HEK293 (cell line): ENCODE measurements around the gene FIBP.
A peak's percentile ranks its signal among the peaks of the same experiment; 100 is the strongest.

Experiments used
- BCL11A ChIP-seq: fragments of 450-650 bp; formaldehyde crosslinking; IDR thresholded peaks from 2 replicates; pipeline ENCODE4 v1.5.1; 2016; ENCODE audit warnings: low read depth, missing biosample characterization, missing genetic modification characterization
- GLI4 ChIP-seq: fragments of 450-650 bp; formaldehyde crosslinking; IDR thresholded peaks from 2 replicates; pipeline ENCODE4 v1.5.1; 2016; ENCODE audit warnings: missing biosample characterization, missing genetic modification characterization
- GLIS1 ChIP-seq: fragments of 450-650 bp; formaldehyde crosslinking; IDR thresholded peaks from 2 replicates; pipeline ENCODE4 v1.5.1; 2016; ENCODE audit warnings: missing biosample characterization, missing genetic modification characterization
- HOXD13 ChIP-seq: sonication (generic); formaldehyde crosslinking; IDR thresholded peaks from 2 replicates; pipeline ENCODE4 v1.8.0; 2022; ENCODE audit warnings: missing genetic modification reagents, borderline replicate concordance
- INSM2 ChIP-seq: fragments of 450-650 bp; formaldehyde crosslinking; IDR thresholded peaks from 2 replicates; pipeline ENCODE4 v1.5.1; 2016; ENCODE audit warnings: missing biosample characterization, missing genetic modification characterization
- PATZ1 ChIP-seq: fragments of 450-650 bp; formaldehyde crosslinking; IDR thresholded peaks from 2 replicates; pipeline ENCODE4 v1.5.1; 2016; ENCODE audit warnings: missing biosample characterization, missing genetic modification characterization
- PRDM4 ChIP-seq: fragments of 450-650 bp; formaldehyde crosslinking; IDR thresholded peaks from 2 replicates; pipeline ENCODE4 v1.5.1; 2017; ENCODE audit warnings: missing biosample characterization, missing genetic modification characterization
- ZFP69B ChIP-seq: fragments of 450-650 bp; formaldehyde crosslinking; IDR thresholded peaks from 2 replicates; pipeline ENCODE4 v1.5.1; 2016; ENCODE audit warnings: missing biosample characterization, missing genetic modification characterization
- ZNF112 ChIP-seq: fragments of 450-650 bp; formaldehyde crosslinking; IDR thresholded peaks from 2 replicates; pipeline ENCODE4 v1.5.0; 2017; ENCODE audit warnings: missing biosample characterization, missing genetic modification characterization
- ZNF24 ChIP-seq: fragments of 450-650 bp; formaldehyde crosslinking; IDR thresholded peaks from 2 replicates; pipeline ENCODE4 v1.5.1; 2016; ENCODE audit warnings: missing biosample characterization, missing genetic modification characterization
- ZNF248 ChIP-seq: fragments of 450-650 bp; formaldehyde crosslinking; IDR thresholded peaks from 2 replicates; pipeline ENCODE4 v1.5.1; 2017; ENCODE audit warnings: missing biosample characterization, missing genetic modification characterization
- ZNF280D ChIP-seq: fragments of 450-650 bp; formaldehyde crosslinking; IDR thresholded peaks from 2 replicates; pipeline ENCODE4 v1.5.1; 2016; ENCODE audit warnings: missing biosample characterization, missing genetic modification characterization
- ZNF354C ChIP-seq: fragments of 450-650 bp; formaldehyde crosslinking; IDR thresholded peaks from 2 replicates; pipeline ENCODE4 v1.5.1; 2016; ENCODE audit warnings: missing biosample characterization, missing genetic modification characterization, low read depth, borderline replicate concordance
- ZNF501 ChIP-seq: fragments of 450-650 bp; formaldehyde crosslinking; IDR thresholded peaks from 2 replicates; pipeline ENCODE4 v1.5.1; 2016; ENCODE audit warnings: missing biosample characterization, missing genetic modification characterization
- ZNF585B ChIP-seq: fragments of 450-650 bp; formaldehyde crosslinking; IDR thresholded peaks from 2 replicates; pipeline ENCODE4 v1.5.1; 2016; ENCODE audit warnings: missing biosample characterization, missing genetic modification characterization
- ZNF600 ChIP-seq: fragments of 450-650 bp; formaldehyde crosslinking; IDR thresholded peaks from 2 replicates; pipeline ENCODE4 v1.5.1; 2016; ENCODE audit warnings: missing biosample characterization, missing genetic modification characterization
- ZNF629 ChIP-seq: fragments of 450-650 bp; formaldehyde crosslinking; IDR thresholded peaks from 2 replicates; pipeline ENCODE4 v1.5.1; 2017; ENCODE audit warnings: missing biosample characterization, missing genetic modification characterization
- ZNF791 ChIP-seq: fragments of 450-650 bp; formaldehyde crosslinking; IDR thresholded peaks from 2 replicates; pipeline ENCODE4 v1.5.1; 2016; ENCODE audit warnings: missing biosample characterization, missing genetic modification characterization
- ZSCAN23 ChIP-seq: fragments of 450-650 bp; formaldehyde crosslinking; IDR thresholded peaks from 2 replicates; pipeline ENCODE4 v1.5.1; 2016; ENCODE audit warnings: missing biosample characterization, missing genetic modification characterization
- TF ChIP-seq, protein P1 (sequence below): fragments of 450-650 bp; formaldehyde crosslinking; IDR thresholded peaks from 2 replicates; pipeline ENCODE4 v1.5.1; 2016; ENCODE audit warnings: missing biosample characterization, missing genetic modification characterization
- TF ChIP-seq, protein P2 (sequence below): fragments of 450-650 bp; formaldehyde crosslinking; IDR thresholded peaks from 2 replicates; pipeline ENCODE4 v1.5.1; 2016; ENCODE audit warnings: missing biosample characterization, missing genetic modification characterization
- TF ChIP-seq, protein P3 (sequence below): fragments of 450-650 bp; formaldehyde crosslinking; IDR thresholded peaks from 2 replicates; pipeline ENCODE4 v1.5.1; 2016; ENCODE audit warnings: missing biosample characterization, missing genetic modification characterization

FIBP gene

DNA sequence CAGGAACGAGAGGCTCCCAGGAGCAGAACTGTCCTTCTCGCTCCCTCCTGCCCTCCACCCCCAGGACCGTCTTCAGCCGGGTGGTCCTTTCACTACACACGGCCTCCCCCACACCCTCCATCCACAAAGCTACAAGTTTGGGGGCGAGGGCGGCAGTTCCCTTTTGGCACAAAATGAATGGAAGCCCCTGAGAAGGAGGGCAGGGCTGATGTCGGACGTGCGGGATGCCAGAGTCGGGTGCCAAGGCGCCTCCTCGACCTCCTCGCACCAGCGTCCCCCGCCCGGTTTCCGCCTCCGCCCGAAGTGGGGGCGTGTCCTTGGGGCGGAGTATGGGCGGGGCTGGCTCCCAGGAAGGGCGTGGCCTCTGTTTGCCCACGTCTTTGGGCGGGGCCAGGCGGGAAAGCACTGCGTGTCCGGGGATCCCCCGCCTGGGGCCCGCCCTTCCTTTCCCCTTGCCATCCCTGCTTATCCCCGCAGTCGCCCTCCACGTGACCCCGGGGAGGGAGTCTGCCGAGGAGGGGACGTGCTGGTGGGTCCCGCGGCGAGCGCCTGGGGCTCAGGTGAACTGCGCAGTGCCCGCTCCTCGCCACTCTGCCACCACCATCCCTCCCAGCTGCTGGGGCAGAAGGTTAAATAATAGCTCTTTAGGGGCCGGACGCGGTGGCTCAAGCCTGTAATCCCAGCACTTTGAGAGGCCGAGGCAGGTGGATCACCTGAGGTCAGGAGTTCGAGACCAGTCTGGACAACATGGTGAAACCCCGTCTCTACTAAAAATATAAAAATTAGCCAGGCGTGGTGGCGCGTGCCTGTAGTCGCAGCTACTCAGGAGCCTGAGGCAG is 14.7 kb downstream of the FIBP start (continued):
- TF ChIP-seq GLI4 (tag by site-specific recombination) (no peak), HOXD13 (CRISPR knock-in tag) (no peak), ZNF791 (no peak), ZNF585B (no peak), GLIS1 (tag by site-specific recombination) (peak; percentile 76), ZNF280D (tag by site-specific recombination) (no peak), ZNF354C (tag by site-specific recombination) (no peak), ZNF112 (tag by site-specific recombination) (no peak), ZNF629 (no peak; the same call in 1 of the 2 replicates), ZNF600 (tag by site-specific recombination) (peak; percentile 70), ZFP69B (peak; percentile 97), PATZ1 (tag by site-specific recombination) (peak; percentile 90), ZNF248 (tag by site-specific recombination) (no peak), ZNF24 (tag by site-specific recombination) (no peak), INSM2 (tag by site-specific recombination) (no peak), ZNF501 (tag by site-specific recombination) (no peak), ZSCAN23 (tag by site-specific recombination) (no peak), BCL11A (tag by site-specific recombination) (peak; percentile 21; the same call in 1 of the 2 replicates), PRDM4 (tag by site-specific recombination) (no peak)
- TF ChIP-seq, protein P1, sequence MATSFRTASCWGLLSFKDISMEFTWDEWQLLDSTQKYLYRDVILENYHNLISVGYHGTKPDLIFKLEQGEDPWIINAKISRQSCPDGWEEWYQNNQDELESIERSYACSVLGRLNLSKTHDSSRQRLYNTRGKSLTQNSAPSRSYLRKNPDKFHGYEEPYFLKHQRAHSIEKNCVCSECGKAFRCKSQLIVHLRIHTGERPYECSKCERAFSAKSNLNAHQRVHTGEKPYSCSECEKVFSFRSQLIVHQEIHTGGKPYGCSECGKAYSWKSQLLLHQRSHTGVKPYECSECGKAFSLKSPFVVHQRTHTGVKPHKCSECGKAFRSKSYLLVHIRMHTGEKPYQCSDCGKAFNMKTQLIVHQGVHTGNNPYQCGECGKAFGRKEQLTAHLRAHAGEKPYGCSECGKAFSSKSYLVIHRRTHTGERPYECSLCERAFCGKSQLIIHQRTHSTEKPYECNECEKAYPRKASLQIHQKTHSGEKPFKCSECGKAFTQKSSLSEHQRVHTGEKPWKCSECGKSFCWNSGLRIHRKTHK (tag by site-specific recombination): no peak
- TF ChIP-seq, protein P2, sequence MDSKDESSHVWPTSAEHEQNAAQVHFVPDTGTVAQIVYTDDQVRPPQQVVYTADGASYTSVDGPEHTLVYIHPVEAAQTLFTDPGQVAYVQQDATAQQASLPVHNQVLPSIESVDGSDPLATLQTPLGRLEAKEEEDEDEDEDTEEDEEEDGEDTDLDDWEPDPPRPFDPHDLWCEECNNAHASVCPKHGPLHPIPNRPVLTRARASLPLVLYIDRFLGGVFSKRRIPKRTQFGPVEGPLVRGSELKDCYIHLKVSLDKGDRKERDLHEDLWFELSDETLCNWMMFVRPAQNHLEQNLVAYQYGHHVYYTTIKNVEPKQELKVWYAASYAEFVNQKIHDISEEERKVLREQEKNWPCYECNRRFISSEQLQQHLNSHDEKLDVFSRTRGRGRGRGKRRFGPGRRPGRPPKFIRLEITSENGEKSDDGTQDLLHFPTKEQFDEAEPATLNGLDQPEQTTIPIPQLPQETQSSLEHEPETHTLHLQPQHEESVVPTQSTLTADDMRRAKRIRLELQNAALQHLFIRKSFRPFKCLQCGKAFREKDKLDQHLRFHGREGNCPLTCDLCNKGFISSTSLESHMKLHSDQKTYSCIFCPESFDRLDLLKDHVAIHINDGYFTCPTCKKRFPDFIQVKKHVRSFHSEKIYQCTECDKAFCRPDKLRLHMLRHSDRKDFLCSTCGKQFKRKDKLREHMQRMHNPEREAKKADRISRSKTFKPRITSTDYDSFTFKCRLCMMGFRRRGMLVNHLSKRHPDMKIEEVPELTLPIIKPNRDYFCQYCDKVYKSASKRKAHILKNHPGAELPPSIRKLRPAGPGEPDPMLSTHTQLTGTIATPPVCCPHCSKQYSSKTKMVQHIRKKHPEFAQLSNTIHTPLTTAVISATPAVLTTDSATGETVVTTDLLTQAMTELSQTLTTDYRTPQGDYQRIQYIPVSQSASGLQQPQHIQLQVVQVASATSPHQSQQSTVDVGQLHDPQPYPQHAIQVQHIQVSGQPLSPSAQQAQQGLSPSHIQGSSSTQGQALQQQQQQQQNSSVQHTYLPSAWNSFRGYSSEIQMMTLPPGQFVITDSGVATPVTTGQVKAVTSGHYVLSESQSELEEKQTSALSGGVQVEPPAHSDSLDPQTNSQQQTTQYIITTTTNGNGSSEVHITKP: 0 out of 2 replicates have a peak, but pooled peaks have one; percentile 12
- TF ChIP-seq, protein P3, sequence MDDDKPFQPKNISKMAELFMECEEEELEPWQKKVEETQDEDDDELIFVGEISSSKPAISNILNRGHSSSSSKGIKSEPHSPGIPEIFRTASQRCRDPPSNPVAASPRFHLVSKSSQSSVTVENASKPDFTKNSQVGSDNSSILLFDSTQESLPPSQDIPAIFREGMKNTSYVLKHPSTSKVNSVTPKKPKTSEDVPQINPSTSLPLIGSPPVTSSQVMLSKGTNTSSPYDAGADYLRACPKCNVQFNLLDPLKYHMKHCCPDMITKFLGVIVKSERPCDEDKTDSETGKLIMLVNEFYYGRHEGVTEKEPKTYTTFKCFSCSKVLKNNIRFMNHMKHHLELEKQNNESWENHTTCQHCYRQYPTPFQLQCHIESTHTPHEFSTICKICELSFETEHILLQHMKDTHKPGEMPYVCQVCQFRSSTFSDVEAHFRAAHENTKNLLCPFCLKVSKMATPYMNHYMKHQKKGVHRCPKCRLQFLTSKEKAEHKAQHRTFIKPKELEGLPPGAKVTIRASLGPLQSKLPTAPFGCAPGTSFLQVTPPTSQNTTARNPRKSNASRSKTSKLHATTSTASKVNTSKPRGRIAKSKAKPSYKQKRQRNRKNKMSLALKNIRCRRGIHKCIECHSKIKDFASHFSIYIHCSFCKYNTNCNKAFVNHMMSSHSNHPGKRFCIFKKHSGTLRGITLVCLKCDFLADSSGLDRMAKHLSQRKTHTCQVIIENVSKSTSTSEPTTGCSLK (tag by site-specific recombination): no peak
